GM23338 (cell line): Measurements from ENCODE around the gene LRIT1. TPM values are rescaled to one million over a fixed set of nuclear protein-coding genes. Genes with fewer than 3 reads are reported as not detected.

Source experiments
- ATAC-seq: fragments of 200-7000 bp; cut with Tn5 transposase; 3 replicates; pipeline ENCODE4 v1.9.1; 2020
- DNase-seq: peaks from one replicate; pipeline ENCODE4 v3.0.0-alpha.2; 2015; ENCODE audit warnings: low spot score
- H2AFZ ChIP-seq: fragments of 200-600 bp; sonication (generic); 2 replicates; pipeline ENCODE4 v1.8.0; 2016; ENCODE audit warnings: antibody characterized with exemption, mild to moderate bottlenecking, moderate library complexity
- H3F3A ChIP-seq: fragments of 200-600 bp; sonication (generic); replicated peaks from 2 replicates; pipeline ENCODE4 v1.8.0; 2017; ENCODE audit warnings: antibody characterized with exemption, mixed run types, low read depth
- H3K27ac ChIP-seq: fragments of 200-600 bp; sonication (generic); 2 replicates; pipeline ENCODE4 v1.6.1; 2016; ENCODE audit warnings: low read depth
- H3K27me3 ChIP-seq: fragments of 200-600 bp; sonication (generic); 2 replicates; pipeline ENCODE4 v1.8.0; 2016; ENCODE audit warnings: mild to moderate bottlenecking, mixed run types, moderate library complexity; ENCODE audit not compliant: insufficient read depth
- H3K36me3 ChIP-seq: fragments of 200-600 bp; sonication (generic); 2 replicates; pipeline ENCODE4 v1.8.0; 2016; ENCODE audit warnings: mild to moderate bottlenecking; ENCODE audit not compliant: insufficient read depth
- H3K4me1 ChIP-seq: fragments of 200-600 bp; sonication (generic); 2 replicates; pipeline ENCODE4 v1.8.0; 2016; ENCODE audit warnings: mild to moderate bottlenecking, moderate library complexity; ENCODE audit not compliant: insufficient read depth
- H3K4me2 ChIP-seq: fragments of 200-600 bp; sonication (generic); 2 replicates; pipeline ENCODE4 v1.7.1; 2017; ENCODE audit warnings: mixed run types
- H3K4me3 ChIP-seq: fragments of 200-600 bp; sonication (generic); 2 replicates; pipeline ENCODE4 v1.6.1; 2016; ENCODE audit warnings: mixed run types
- H3K79me2 ChIP-seq: fragments of 200-600 bp; sonication (generic); replicated peaks from 2 replicates; pipeline ENCODE4 v1.8.0; 2017; ENCODE audit warnings: mild to moderate bottlenecking; ENCODE audit not compliant: insufficient read depth
- H3K9me2 ChIP-seq: fragments of 200-600 bp; sonication (generic); 2 replicates; pipeline ENCODE4 v1.8.0; 2017; ENCODE audit not compliant: insufficient read depth
- H4K20me1 ChIP-seq: fragments of 200-600 bp; sonication (generic); replicated peaks from 2 replicates; pipeline ENCODE4 v1.8.0; 2017; ENCODE audit warnings: mild to moderate bottlenecking; ENCODE audit not compliant: insufficient read depth
- H3K27ac Mint-ChIP-seq: 2 replicates; pipeline ENCODE4 v1.8.0; 2020; ENCODE audit warnings: inconsistent platforms, mild to moderate bottlenecking, moderate library complexity, mixed read lengths
- H3K27me3 Mint-ChIP-seq: 3 replicates; pipeline ENCODE4 v1.8.0; 2022; ENCODE audit warnings: low read depth, mild to moderate bottlenecking, moderate library complexity, mixed read lengths, inconsistent platforms; ENCODE audit not compliant: insufficient read depth, poor library complexity
- H3K36me3 Mint-ChIP-seq: 3 replicates; pipeline ENCODE4 v1.8.0; 2021; ENCODE audit warnings: low read depth, mild to moderate bottlenecking, inconsistent platforms, moderate library complexity, mixed read lengths
- H3K4me1 Mint-ChIP-seq: 3 replicates; pipeline ENCODE4 v1.8.0; 2020; ENCODE audit warnings: mild to moderate bottlenecking, inconsistent platforms, mixed read lengths
- H3K4me3 Mint-ChIP-seq: 3 replicates; pipeline ENCODE4 v1.8.0; 2021; ENCODE audit warnings: moderate library complexity, mild to moderate bottlenecking, inconsistent platforms, mixed read lengths
- H3K9me3 Mint-ChIP-seq: 3 replicates; pipeline ENCODE4 v1.8.0; 2020; ENCODE audit warnings: moderate library complexity, mild to moderate bottlenecking, inconsistent platforms, mixed read lengths
- CREB1 ChIP-seq: fragments of 250-450 bp; sonication (Bioruptor Pico); IDR thresholded peaks from 2 replicates; pipeline ENCODE4 v1.5.0; 2020; ENCODE audit warnings: low read depth, mild to moderate bottlenecking, moderate library complexity
- CTCF ChIP-seq, 2 experiments: fragments of 200-600 bp in 1 of 2; sonication (generic) in 1 of 2; conservative IDR thresholded peaks; 2 replicates each; pipeline versions ENCODE4 v1.5.1 to v1.6.1; 2016 to 2017; ENCODE audit warnings: antibody characterized with exemption in 2 of 2, low read depth in 2 of 2, mild to moderate bottlenecking in 2 of 2, moderate library complexity in 1 of 2
- ETS1 ChIP-seq: IDR thresholded peaks from 2 replicates; pipeline ENCODE4 v1.6.1; 2016; ENCODE audit warnings: antibody characterized with exemption
- EZH2 ChIP-seq: fragments of 200-600 bp; sonication (generic); IDR thresholded peaks from one replicate; pipeline ENCODE4 v1.8.0; 2017; ENCODE audit warnings: antibody characterized with exemption, mild to moderate bottlenecking, low read depth; ENCODE audit not compliant: unreplicated experiment
- EZH2phosphoT487 ChIP-seq: fragments of 200-600 bp; sonication (generic); IDR thresholded peaks from one replicate; pipeline ENCODE4 v1.8.1; 2018; ENCODE audit warnings: antibody characterized with exemption; ENCODE audit not compliant: unreplicated experiment
- JUNB ChIP-seq: IDR thresholded peaks from one replicate; pipeline ENCODE4 v1.6.1; 2016; ENCODE audit warnings: antibody characterized with exemption; ENCODE audit not compliant: unreplicated experiment
- NANOG ChIP-seq: IDR thresholded peaks from 2 replicates; pipeline ENCODE4 v1.6.1; 2016; ENCODE audit warnings: antibody characterized with exemption, borderline replicate concordance
- POLR2AphosphoS5 ChIP-seq: IDR thresholded peaks from 2 replicates; pipeline ENCODE4 v1.6.1; 2016; ENCODE audit warnings: antibody characterized with exemption, low read depth
- REST ChIP-seq: IDR thresholded peaks from one replicate; pipeline ENCODE4 v1.6.1; 2018; ENCODE audit warnings: antibody characterized with exemption; ENCODE audit not compliant: unreplicated experiment
- STAT1 ChIP-seq: IDR thresholded peaks from one replicate; pipeline ENCODE4 v1.6.1; 2016; ENCODE audit warnings: antibody characterized with exemption; ENCODE audit not compliant: unreplicated experiment
- ZNF114 ChIP-seq: fragments of 250-450 bp; sonication (Bioruptor Pico); IDR thresholded peaks from 2 replicates; pipeline ENCODE4 v1.5.0; 2020; ENCODE audit warnings: mild to moderate bottlenecking, moderate library complexity
- ZNF331 ChIP-seq: fragments of 250-450 bp; sonication (Bioruptor Pico); IDR thresholded peaks from 2 replicates; pipeline ENCODE4 v1.5.0; 2020; ENCODE audit warnings: low read depth, mild to moderate bottlenecking, moderate library complexity
- ZNF462 ChIP-seq: fragments of 250-450 bp; sonication (Bioruptor Pico); IDR thresholded peaks from 2 replicates; pipeline ENCODE4 v1.5.0; 2020; ENCODE audit warnings: mild to moderate bottlenecking, moderate library complexity
- polyA plus RNA-seq: library from polyadenylated mRNA; unstranded; fragments of >200 nt; fragmentation: Nextera tagmentation; extraction: Ambion mirVana; gene quantifications from 2 replicates; pipeline ENCODE4 v1.2.1, GENCODE V29; 2016
- total RNA-seq: library from RNA; depleted of rRNA; stranded (reverse); fragments of >200 nt; shearing (Covaris generic); gene quantifications from 2 replicates; pipeline ENCODE4 v1.2.3, GENCODE V29; 2014

The LRIT1 gene
- total and polyA plus RNA-seq, 2 experiments from 2014 or later = 0.07 TPM; not detected in 1

- peaks cover 3% of the 10 kb centered on the region; the same call in 1 of the 3 replicates for H3K4me1 Mint-ChIP-seq
- DNase-seq (no peak), ATAC-seq (no peak)
- TF ChIP-seq CREB1 (CRISPR knock-in tag) (no peak), REST (no peak), ZNF462 (CRISPR knock-in tag) (no peak), ETS1 (no peak), CTCF (conservative IDR thresholded peaks at IDR 0.05; ENCODE audit: low read depth in 2 of 2) (no peak), JUNB (no peak), STAT1 (no peak), POLR2AphosphoS5 (no peak), ZNF331 (CRISPR knock-in tag) (no peak), ZNF114 (CRISPR knock-in tag) (no peak), EZH2 (no peak), NANOG (no peak), EZH2phosphoT487 (no peak)
- Histone ChIP-seq H3K4me1 (no peaks in the 10 kb centered on the region; the same call in 1 of the 2 replicates), H3F3A (no peaks in the 10 kb centered on the region), H3K27ac (no peak overlapping the region), H3K9me2 (no peaks in the 10 kb centered on the region), H3K79me2 (no peaks in the 10 kb centered on the region), H3K36me3 (no peaks in the 10 kb centered on the region), H4K20me1 (no peaks in the 10 kb centered on the region), H3K4me2 (no peak overlapping the region), H3K4me3 (no peak overlapping the region), H3K27me3 (peaks cover 12% of the 10 kb centered on the region; the same call in 1 of the 2 replicates), H2AFZ (no peak overlapping the region)
- H3K4me3 Mint-ChIP-seq = no peak overlapping the region
- no peaks in the 10 kb centered on the region for H3K9me3 Mint-ChIP-seq
- no peak overlapping the region for H3K27ac Mint-ChIP-seq
- H3K36me3 Mint-ChIP-seq = no peaks in the 10 kb centered on the region
- peaks cover 10% of the 10 kb centered on the region for H3K27me3 Mint-ChIP-seq
Observed at GRCh38 chr10:84235096-84235495, 6.2 kb downstream of the LRIT1 start.
